GM21447 (cell line): ENCODE results near the gene BCKDHA.
A peak's percentile ranks its signal among the peaks of the same experiment; 100 is the strongest.
"Not testable (repeated sequence)": the region's sequence is repeated elsewhere in the genome, so short reads cannot be mapped to it uniquely, and the experiment has no call there.

Source experiments
- ATAC-seq: cut with Tn5 transposase; IDR thresholded peaks from one replicate; pipeline ENCODE4 v1.9.1; 2021; ENCODE audit not compliant: unreplicated experiment

Gene BCKDHA

DNA sequence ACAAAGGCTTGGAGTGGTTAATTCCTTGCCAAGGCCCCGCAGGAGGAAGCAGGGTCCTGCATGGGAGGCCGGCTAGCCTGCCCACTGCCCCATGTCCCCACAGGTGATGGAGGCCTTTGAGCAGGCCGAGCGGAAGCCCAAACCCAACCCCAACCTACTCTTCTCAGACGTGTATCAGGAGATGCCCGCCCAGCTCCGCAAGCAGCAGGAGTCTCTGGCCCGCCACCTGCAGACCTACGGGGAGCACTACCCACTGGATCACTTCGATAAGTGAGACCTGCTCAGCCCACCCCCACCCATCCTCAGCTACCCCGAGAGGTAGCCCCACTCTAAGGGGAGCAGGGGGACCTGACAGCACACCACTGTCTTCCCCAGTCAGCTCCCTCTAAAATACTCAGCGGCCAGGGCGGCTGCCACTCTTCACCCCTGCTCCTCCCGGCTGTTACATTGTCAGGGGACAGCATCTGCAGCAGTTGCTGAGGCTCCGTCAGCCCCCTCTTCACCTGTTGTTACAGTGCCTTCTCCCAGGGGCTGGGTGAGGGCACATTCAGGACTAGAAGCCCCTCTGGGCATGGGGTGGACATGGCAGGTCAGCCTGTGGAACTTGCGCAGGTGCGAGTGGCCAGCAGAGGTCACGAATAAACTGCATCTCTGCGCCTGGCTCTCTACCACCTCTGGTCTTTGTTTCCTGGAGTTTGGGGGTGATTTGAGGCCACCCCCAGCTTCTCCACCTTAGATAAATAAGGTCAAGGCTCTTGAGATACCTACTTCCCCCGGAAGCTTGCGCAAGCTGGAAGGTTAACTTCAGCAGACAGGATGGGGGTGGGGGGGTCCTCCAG lies 26.9 kb downstream of the BCKDHA start:
- no peak for ATAC-seq

DNA sequence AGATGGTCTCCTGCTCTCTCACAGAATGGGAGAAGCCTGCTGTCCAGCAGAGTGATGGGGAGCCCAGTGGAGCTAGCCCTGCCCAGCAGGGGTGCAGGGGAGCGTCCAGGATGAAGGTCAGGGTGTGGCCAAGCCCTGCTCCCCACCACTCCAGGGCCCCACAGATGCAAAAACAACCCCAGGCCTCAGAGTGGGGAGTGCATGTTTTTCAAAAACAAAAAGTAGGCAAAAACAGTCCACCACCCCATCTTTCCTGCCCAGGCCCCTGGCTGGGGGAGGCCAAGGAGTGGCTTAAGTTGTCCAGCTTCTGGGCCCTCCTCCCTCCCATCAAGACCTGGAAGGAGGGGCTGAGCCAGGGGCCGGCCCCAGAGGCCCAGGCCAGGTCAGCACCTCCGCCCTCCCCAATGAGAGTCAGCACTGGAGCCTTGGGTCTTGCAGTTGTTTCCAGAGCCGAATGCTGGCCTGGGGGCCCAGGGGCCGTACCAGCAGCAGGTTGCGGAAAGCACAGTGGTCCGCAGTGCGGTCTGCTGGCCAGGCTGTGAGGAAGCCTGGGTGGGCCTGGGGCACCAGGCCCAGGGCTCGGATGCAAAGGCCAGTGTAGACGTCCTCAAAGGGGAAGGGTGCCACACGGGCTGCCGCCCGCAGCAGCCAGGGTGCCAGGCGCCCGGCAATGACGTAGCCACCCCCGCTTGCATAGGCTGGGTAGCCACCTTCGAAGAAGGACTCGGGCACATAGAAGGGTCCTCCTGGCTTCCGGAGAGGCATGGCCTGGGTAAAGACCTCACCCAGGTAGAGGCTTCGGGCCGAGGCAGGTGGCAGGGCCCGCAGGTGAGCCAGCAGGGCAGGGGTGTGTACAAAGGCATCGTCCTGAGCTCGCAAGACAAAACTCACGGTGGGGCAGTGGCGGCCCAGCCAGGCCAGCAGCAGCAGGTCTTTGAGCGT lies 27.8 kb downstream of the BCKDHA start:
- ATAC-seq: no peak

DNA sequence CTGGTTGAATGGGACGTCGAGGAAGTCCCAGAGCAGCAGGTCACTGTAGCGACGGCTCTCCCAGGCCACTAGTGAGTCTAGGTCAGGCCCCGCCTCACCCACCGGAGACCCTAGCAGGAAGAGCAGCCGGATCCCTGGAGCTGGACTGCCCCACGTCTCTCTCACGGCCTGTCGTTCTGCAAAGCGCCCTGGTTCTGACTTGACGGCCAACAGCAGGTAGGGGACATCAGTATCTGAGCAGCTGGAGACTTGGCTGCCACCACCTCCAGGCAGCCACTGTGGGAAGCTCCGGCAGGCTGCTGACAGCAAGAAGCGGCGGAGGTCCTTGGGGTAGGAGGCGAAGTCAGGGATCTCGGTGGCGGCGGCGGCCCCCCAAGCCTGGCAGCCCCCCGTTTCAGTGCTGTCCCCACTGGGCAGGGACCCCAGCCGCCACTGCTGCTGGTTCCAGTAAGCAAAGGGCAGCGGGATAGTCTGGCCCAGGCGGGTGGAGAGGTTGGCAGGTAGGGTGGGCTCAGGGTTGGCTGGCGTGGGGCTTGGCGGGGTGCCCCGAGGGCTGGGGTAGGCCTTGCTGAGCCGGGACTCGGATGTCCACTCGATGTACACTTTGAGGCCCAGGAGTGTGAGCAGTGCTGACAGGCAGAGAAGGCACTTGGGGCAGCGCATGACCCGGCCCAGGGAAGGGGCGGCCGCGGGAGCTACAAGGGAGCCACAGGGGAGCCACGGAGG lies 28.7 kb downstream of the BCKDHA start:
- ATAC-seq: no peak

DNA sequence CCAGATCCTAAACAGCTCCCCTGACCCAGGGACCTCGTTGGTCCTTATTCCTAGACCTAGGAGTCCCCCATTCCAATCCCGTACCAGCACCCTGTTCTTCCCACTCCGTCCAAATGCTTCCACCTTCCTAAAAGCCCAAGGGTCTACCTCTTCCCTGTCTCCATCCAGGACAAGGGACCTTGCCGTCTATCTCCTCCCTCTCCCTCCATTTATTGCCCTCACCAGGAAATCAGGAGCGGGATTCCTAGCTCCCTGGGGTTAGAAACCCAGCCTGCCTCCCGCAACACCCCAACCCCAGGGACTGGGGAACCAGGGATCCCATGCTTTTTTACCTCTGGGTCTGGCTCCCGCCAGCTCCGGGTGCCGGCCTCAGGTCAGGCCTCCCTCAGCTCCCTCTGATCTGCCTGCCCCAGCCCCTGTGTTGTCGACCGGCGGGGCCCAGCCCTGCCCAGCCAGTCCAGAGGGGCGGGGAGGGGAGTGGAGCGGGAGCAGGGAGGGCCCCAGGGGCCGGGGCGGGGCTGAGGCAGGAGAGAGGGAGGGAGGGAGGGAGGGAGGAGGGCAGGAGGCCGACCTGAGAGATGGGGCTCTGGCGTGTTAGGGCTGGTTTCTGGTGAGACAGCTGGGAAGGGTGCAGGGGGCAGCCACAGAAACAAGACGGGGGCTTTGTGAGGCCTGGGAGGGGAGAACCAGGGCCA lies 29.5 kb downstream of the BCKDHA start, which contains the start of gene B3GNT8:
B3GNT8 (minus strand) TSS at position 423 of the 695 bp plus-strand sequence. CDS start 596 bp downstream, outside the sequence.
- ATAC-seq: no peak

DNA sequence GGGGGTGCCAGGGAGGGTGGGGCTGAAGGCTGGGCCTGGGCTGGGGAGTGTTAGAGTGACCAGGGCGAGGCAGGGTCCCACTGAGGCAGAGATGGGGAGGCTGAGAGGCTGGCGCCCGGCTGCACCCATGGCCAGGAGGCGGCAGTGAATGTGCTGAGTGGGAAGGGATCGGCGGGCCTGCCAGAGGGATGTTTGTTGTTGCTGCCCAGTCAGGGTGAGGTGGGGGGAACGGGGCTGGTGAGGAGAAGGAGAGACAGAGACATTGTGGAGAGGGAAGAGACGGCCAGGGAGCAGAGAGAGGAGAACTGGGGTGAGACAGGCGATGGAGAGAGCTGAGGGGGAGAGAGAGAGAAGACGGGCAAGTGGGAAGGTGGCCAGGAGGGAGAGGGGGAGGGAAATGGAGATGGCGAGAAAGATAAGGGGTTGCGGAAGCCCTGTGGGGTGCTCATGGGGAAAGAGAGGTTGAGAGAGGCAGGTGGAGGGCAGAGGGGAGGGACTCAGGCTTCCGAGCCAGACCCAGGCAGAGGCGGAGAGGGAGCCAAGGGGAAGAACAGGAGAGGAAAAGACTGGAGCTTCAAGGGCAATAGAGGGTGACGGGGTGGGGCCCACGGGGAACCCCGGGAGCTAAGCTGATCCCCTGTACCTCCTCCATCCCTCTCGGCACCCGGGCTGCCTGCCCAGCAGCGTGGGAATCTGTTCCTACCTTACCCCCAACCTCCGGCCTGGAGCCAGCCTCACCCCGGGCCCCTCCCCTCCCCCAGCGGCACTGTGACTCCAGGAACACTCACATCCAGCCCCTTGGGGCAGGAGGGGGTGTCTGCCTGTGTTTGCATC lies 30.2 kb downstream of the BCKDHA start:
- no peak for ATAC-seq

DNA sequence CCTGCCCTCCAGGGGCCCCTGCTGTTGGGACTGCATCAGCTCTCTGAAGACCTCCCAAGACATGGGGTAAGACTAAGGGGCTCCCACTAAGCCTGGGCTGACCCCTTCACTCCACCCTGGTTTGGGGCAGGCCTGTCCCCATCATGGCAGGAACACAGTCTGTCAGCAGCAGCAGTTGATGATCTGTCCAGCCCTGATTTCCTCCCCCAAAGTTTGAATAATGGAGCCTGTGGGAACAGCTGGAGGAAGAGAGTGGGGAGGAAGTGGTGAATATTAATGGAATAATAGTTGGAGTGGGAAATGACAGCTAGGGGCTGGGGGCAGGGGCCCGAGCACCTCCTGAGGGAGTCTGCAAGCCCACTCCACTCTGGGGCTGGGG lies 30.9 kb downstream of the BCKDHA start:
- ATAC-seq: no peak

DNA sequence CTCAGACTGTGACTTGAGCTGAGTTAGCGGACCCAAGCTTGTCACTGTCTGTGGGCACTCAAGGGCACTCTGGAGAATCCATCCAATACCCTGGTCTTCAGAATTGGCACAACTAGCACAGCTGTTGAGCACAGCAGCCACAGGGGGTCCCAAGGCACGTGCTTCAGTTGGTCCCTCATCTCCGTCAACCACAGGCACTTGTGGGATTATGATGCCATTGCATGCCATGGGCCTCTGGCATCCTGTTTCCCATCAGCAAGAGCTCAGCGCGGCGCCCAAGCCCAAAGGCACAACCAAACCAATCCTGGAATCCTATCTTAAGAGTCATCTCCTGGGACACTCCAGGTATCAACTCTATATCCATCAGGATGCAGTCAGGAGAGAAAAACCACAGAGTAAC lies 33.3 kb downstream of the BCKDHA start:
- ATAC-seq: no peak

DNA sequence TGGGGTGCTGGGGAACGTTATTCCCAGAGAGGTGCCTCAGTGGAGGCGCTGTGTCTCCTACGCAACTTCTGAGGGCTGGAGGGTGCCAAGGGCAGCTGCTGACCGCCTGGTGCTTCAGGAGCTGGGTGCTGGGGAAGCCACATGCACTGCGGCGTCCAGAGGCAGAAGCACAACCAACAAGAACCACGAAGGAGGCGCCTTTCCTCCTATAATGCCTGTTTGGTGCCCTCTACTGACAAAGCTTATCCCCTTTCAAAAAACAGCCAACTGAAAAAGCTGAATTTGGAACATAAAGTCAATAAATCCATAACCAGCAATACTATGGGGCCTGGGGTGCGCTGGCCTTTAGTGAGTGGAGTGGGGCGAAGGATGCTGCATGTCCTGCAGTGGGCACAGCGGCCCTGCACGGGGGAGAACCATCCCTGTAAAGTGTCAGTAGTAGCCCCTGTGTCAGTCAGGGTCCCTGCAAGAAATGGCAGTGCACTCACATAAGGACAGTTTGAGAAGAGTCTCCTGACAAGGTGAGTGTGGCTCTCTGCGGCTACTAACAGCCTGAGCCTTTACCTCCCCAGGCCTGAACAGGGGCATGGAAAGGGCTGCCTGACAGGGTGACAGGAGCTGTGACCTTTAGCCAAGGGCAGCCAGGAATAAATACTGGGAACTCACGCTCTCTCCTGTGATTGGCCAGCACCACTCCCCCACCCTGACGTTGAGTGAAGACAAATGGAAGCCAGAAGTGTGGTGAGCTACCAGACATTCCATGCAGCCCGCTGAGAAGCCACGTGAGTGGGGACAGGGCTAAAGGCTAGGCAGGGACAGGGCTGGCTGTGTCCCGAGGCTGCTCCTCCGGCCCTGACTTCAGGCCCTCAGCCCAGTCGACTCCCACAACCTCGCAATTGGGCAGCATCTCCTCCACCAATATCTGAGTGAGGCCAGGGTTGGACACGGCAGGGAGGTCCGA lies 34.1 kb downstream of the BCKDHA start:
- no peak for ATAC-seq

DNA sequence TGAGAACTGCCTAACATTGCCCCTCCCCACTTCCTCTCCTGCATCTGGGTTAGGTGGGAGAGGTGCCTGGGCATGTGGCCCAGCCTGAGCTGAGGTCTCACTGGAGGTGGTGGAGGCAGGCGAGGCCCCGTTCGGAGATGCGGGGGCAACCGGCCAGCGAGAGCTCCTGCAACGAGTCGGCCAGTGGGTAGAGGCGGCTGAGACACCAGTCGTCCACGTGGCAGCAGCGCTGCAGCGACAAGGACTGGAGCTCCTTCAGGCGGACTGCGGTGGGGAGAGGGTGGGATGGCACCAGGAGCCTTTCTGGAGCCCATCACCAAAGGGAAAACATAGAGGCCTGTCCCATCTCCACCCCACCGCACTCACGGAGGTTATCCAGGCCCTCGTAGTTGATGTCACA lies 35.6 kb downstream of the BCKDHA start:
- no peak for ATAC-seq

DNA sequence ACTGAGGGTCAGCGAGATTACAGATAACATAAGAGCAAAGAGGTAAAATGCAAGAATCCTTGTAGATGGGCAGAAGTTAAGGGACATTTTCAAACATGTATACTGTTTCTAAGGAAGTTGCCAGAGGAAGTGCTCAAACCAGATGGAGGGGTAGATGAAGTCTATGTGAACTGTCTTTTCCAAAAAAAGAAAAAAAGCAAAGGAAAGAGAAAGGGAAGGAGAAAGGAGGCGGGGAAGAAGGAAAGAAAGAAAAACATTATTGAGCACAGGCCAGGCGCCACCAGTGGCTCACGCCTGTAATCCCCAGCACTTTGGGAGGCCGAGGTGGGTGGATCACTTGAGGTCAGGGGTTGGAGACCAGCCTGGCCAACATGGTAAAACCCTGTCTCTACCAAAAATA lies 36.8 kb downstream of the BCKDHA start:
- no peak for ATAC-seq

DNA sequence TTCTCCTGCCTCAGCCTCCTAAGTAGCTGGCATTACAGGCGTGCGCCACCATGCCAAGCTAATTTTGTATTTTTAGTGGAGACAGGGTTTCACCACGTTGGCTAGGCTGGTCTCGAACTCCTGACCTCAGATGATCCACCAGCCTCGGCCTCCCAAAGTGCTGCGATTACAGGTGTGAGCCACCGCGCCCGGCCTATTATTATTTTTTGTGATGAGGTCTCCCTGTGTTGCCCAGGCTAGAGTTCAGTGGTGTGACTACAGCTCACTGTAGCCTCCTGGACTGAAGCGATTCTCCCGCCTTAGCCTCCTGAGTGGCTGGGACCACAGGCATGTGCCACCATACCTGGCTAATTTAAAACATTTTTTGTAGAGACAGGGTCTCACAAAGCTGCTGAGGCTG lies 37.8 kb downstream of the BCKDHA start:
- ATAC-seq: not testable (repeated sequence)

DNA sequence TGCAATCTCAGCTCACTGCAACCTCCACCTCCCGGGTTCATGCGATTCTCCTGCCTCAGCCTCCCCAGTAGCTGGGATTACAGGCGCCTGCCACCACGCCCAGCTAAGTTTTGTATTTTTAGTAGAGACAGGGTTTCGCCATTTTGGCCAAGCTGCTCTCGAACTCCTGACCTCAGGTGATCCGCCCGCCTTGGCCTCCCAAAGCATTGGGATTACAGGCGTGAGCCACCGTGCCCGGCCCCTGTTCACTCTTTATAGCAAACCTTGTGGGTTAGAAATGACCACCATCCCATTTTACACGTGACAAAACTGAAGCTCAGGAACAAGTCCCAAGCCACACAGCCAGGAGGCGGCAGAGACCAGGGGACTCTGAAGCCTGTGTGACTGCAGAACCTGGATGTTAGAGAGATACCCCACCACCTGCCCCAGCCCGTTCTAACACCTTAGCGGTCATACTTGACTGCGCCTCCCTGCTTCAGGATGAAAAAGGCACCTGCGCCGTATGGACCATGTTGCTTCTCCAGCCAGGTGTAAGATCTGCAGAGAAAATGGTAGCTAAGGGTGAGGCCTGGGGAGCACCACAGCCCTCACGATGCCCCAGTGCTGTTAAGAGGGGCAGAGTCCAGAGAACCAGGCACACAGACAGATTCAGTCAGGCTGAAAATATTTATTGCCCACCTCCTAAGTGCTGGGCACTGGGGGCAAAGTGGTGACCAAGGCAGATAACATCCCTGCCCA lies 38.5 kb downstream of the BCKDHA start:
- no peak for ATAC-seq

DNA sequence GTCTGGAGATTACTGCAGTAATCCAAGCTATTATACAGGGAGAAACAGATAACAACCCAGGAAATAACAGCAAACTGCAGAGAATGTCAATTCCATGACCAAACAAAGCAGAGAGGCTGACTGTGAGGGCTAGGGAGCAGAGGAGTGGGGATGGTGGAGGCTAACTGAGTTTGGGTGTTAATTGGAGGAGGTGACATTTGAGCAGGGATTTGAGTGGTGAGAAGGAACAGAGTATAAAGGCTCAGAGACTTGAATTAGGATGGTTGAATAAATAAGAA lies 39.0 kb downstream of the BCKDHA start:
- ATAC-seq: no peak

DNA sequence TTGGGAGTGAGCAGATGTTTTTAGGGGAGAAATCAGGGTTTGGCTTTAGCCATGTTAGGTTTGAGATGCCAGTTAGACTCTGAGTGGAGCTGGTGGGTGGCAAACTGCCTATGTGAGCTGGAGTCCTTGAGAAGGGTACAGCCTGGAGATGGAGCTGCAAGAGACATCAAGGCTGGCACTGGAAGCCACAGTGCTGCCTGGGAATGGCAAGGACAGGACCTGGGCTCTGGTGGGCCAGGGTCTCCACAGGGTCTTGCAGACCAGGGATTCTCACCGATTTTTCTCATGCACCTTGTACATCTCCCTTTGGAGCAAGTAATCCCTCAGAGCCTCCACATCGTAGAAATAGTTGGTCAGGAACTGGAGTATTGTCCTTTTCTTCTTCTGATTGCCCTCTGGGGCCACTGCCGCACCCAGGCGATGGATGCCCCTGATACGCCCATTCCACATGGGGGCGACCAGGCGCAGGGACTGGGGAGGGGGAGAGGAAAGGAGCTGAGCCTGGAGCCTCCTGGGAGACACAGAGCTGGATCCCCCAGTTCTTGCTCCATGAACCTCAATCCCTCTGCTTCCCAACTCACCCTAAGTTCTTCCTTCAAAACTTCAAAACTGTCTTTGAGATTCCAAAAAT lies 40.4 kb downstream of the BCKDHA start:
- no peak for ATAC-seq

DNA sequence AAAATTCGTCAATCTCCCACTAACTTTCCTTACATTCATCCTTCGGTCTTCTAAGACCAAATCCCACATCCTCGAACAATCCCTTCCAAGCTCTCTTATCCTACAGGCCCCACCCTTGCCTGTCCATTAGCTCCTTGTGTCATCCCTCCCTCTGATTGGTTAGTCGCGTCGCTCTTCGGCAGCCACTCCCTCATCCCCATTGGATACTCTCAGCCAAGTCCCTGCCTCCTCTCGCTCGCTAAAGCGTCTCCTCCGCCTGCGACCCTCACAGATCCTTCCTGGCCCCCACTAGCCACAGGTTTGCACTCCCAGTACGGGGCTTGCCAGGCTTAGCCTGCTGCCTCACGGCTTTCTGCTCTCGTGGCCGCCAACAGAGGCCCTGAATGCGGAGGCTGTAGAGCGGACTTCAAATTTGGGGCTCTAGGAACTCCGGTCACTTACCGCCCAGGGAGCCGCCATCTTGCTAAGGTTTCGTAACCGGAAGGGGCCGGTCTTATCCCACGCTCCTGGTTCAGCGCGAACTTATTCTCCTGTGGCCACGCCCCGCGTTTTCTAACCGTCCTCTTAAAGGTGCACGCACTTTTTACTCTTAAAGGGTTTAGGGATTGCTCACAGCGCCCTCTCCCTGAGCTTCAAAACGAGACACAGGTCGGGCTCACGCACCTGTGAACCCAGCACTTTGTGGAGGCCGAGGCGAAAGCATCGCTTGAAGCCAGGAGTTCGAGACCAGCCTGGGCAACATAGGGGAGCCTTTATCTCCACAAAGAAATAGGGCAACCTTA lies 42.0 kb downstream of the BCKDHA start, which contains the start of gene DMAC2:
DMAC2 (minus strand) TSS at position 472 of the 782 bp plus-strand sequence; CDS start at position 459, 13 bp downstream.
- ATAC-seq: peak; percentile 88

DNA sequence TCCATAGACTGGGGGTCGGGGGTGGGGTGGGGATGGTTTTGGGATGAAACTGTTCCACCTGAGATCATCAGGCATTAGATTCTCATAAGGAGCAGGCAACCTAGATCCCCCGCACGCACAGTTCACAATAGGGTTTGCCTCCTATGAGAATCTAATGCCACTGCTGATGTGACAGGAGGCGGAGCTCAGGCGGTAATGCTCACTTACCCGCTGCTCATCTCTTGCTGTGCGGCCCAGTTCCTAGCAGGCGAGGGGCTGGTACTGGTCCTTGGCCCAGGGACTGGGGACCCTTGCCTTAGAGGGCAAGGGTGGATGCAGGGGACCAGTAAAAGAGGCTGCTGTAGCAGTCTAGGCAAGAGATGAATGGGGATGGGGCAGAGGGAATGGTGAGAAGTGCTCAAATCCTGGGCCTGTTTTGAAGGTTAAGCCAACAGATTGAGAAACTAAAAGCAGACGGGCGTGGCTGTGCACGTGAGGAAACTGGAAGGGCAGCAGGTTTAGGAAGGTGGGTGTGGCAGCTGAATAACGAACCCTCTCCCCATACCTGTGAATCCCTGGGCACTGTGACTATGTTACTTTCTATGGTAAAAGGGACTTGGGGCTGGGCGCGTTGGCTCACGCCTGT lies 43.8 kb downstream of the BCKDHA start:
- no peak for ATAC-seq
